Left ventricle myocardium inferior (tissue), 1 donor: ENCODE results near the gene CCDC138. TPM values are rescaled to one million over a fixed set of nuclear protein-coding genes. Genes with fewer than 3 reads are reported as not detected.

ENCODE experiments used
- DNase-seq: peaks from one replicate; pipeline ENCODE4 v3.0.0-alpha.2; 2020
- H3K27ac ChIP-seq: fragments of 200-600 bp; replicated peaks from 2 replicates; pipeline ENCODE4 v1.8.0; 2021
- H3K27me3 ChIP-seq: fragments of 200-600 bp; 2 replicates; pipeline ENCODE4 v1.8.0; 2021; ENCODE audit warnings: low read depth
- H3K36me3 ChIP-seq: fragments of 200-600 bp; 2 replicates; pipeline ENCODE4 v1.8.0; 2021
- H3K4me1 ChIP-seq: fragments of 200-600 bp; 2 replicates; pipeline ENCODE4 v1.8.0; 2021
- H3K4me3 ChIP-seq: fragments of 200-600 bp; 2 replicates; pipeline ENCODE4 v1.8.0; 2021; ENCODE audit warnings: mild to moderate bottlenecking, moderate library complexity
- H3K9me3 ChIP-seq: fragments of 200-600 bp; replicated peaks from 2 replicates; pipeline ENCODE4 v1.8.0; 2021
- intact Hi-C: fragments of 100-400 bp; cut with micrococcal nuclease; formaldehyde crosslinking; loops from one replicate; pipeline ENCODE4 v1.11.0; 2022
- total RNA-seq: library from RNA; stranded (reverse); fragmentation: NEBNext Ultra II Directional; extraction: Animal tissue kit (Norgen Biotek cat#: 25700); gene quantifications from one replicate; pipeline ENCODE4 v1.2.1, GENCODE V29; 2021
- TF ChIP-seq, protein P1 (sequence below): fragments of 200-600 bp; IDR thresholded peaks from 2 replicates; pipeline ENCODE4 v1.8.0; 2021; ENCODE audit warnings: antibody characterized with exemption, mild to moderate bottlenecking, borderline replicate concordance
- donor health status: DM: no; HTN: yes; CAD: no; lungs with severe emphysema.

CCDC138 gene
- total RNA-seq, 1 donor from 2014 or later = 1.1 TPM

DNA sequence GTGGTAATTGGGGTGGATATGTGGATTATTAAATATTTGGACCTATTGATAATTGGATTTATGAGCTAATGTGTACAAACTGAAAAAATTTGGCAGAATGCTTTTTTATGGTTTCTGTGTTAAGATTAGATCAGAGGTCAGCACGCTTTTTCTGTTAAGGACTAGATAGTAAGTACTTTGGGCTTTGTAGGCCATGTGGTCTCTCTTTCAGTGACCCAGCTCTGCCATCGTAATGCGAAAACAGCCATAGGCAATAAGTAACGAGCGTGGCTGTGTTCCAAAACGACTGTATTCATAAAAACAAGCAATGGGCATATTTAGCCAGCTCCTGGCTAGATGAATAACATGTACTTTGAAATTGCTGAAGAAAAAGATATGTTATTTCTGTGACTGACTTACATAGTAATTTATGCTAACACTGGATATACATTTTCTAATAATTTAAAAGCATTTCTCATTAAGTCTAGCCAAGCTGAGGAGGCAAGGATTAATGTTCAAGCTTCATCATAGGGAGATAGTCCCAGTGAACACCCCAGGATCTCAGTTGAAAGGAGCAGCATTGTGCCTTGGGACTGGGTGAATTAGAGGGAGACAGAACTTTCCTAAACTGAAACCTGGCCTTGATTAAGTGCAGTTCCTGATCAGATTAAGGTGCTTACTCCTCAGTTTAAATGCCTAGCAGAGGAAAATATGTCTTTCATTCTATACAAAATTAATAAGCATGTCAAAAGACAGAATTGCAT is 20.0 kb downstream of the CCDC138 start:
- H3K4me1 ChIP-seq = no peaks in the 10 kb centered on the region
- peaks cover 5% of the 10 kb centered on the region for H3K36me3 ChIP-seq
- no peak for DNase-seq
- no peak overlapping the region for H3K4me3 ChIP-seq
- intact Hi-C loops = no loop called here
- H3K27ac ChIP-seq = no peak overlapping the region
- TF ChIP-seq, protein P1, sequence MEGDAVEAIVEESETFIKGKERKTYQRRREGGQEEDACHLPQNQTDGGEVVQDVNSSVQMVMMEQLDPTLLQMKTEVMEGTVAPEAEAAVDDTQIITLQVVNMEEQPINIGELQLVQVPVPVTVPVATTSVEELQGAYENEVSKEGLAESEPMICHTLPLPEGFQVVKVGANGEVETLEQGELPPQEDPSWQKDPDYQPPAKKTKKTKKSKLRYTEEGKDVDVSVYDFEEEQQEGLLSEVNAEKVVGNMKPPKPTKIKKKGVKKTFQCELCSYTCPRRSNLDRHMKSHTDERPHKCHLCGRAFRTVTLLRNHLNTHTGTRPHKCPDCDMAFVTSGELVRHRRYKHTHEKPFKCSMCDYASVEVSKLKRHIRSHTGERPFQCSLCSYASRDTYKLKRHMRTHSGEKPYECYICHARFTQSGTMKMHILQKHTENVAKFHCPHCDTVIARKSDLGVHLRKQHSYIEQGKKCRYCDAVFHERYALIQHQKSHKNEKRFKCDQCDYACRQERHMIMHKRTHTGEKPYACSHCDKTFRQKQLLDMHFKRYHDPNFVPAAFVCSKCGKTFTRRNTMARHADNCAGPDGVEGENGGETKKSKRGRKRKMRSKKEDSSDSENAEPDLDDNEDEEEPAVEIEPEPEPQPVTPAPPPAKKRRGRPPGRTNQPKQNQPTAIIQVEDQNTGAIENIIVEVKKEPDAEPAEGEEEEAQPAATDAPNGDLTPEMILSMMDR = no peak
- peaks cover 20% of the 10 kb centered on the region for H3K9me3 ChIP-seq
- H3K27me3 ChIP-seq = no peaks in the 10 kb centered on the region

DNA sequence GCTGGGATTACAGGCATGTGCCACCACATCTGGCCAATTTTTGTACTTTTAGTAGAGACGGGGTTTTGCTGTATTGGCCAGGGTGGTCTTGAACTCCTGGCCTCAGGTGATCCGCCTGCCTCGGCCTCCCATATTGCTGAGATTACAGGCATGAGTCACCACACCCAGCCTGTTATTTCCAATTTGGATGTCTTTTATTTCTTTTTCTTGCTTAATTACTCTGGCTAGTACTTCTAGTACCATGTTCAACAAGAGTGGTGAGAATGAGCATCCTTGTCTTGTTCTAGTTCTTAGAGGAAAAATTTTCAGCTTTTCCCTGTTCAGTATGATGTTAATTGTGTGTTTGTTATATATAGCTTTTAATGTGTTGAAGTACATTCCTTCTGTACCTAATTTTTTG is 23.4 kb downstream of the CCDC138 start:
- intact Hi-C loops = no loop called here
- H3K27ac ChIP-seq = no peak overlapping the region
- H3K36me3 ChIP-seq = peaks cover 16% of the 10 kb centered on the region
- DNase-seq = no peak
- TF ChIP-seq, protein P1 = no peak
- no peaks in the 10 kb centered on the region for H3K27me3 ChIP-seq
- H3K4me1 ChIP-seq = no peaks in the 10 kb centered on the region
- no peak overlapping the region for H3K4me3 ChIP-seq
- peaks cover 20% of the 10 kb centered on the region for H3K9me3 ChIP-seq

DNA sequence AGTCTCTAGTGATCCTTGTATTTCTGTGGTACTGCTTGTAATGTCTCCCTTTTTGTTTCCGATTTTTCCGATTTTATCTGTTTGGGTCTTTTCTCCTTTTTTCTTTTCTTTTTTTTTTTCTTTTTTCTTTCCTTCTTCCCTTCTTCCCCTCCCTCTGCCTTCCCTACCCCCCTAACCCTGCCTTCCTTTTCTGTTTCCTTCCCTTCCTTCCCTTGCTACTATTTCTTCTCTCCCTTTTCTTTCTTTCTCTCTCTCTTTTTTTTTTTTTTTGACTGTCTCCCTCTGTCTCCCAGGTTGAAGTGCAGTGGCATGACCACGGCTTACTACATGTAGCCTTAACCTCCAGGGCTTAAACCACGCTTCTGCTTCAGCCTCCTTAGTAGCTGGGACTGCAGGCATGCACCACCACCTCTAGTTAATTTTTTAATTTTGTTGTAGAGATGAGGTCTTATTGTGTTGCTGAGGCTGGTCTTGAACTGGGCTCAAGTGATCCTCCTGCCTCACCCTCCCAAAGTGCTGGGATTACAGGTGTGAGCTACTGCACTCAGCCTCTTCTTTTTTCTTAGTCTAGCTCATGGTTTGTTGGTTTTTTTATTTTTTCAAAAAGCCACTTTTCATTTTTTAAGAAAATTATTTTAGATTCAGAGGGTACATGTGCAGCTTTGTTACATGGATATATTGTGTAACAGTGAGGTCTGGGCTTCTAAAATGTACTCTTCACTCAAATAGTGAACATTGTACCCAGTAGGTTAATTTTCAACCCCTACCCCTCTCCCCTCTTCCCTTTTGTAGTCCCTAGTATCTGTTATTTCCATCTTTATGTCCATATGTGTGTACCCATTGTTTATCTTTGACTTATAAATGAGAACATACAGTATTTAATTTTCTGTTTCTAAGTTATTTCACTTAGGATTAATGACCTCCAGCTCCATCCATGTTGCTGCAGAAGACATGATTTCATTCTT is 24.7 kb downstream of the CCDC138 start:
- Histone ChIP-seq H3K36me3 (peaks cover 18% of the 10 kb centered on the region), H3K27me3 (no peaks in the 10 kb centered on the region), H3K4me1 (no peaks in the 10 kb centered on the region), H3K4me3 (no peak overlapping the region), H3K9me3 (peaks cover 20% of the 10 kb centered on the region), H3K27ac (no peak overlapping the region)
- TF ChIP-seq, protein P1 = no peak
- intact Hi-C loops = no loop called here
- DNase-seq = no peak

DNA sequence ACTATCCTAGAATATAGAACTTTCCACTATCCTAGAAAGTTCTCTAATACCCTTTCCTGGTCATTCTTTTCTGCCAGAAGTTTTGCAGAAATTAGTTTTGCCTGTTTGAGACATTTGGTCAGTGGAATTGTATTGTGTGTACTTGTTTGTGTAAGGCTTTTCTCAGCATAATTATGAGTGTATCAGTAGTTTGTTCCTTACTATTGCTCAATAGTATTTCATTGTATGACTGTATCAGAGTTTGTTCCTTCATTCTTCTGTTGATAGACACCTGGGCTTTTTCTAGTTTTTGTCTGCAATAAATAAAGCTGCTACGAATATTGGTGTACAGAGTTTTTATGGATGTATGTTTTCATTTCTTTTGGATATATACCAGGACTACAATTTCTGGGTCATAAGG is 27.2 kb downstream of the CCDC138 start:
- no peak overlapping the region for H3K27ac ChIP-seq
- H3K27me3 ChIP-seq = no peaks in the 10 kb centered on the region
- no peak for DNase-seq
- H3K4me3 ChIP-seq = no peak overlapping the region
- H3K4me1 ChIP-seq = no peaks in the 10 kb centered on the region
- H3K36me3 ChIP-seq = peaks cover 31% of the 10 kb centered on the region
- H3K9me3 ChIP-seq = peaks cover 20% of the 10 kb centered on the region
- TF ChIP-seq, protein P1 = no peak
- intact Hi-C loops = no loop called here

DNA sequence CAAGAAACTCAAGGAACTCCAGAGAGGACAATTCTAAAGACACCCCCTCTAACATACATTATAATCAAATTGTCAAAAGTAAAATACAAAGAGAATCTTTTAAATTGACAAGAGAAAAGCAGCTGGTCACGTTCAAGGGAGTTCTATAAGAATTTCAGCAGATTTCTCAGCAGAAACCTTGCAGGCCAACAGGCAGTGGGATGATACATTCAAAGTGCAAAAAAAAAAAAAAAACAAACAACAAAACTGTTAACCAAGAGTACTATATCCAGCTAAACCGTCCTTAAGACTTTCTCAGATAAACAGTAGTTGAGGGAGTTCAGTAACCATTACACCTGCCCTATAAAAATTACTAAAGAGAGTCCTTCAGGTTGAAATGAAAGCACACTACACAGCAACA is 33.9 kb downstream of the CCDC138 start:
- DNase-seq = no peak
- peaks cover 16% of the 10 kb centered on the region for H3K9me3 ChIP-seq
- intact Hi-C loops = no loop called here
- H3K36me3 ChIP-seq = peaks cover 35% of the 10 kb centered on the region
- TF ChIP-seq, protein P1 = no peak
- H3K27me3 ChIP-seq = no peaks in the 10 kb centered on the region
- no peak overlapping the region for H3K4me3 ChIP-seq
- H3K4me1 ChIP-seq = no peaks in the 10 kb centered on the region
- H3K27ac ChIP-seq = no peak overlapping the region
